ENCODE measurements around the gene TEX38. TPM values are rescaled to one million over a fixed set of nuclear protein-coding genes. Genes with fewer than 3 reads are reported as not detected.

The TEX38 gene
- total and polyA plus RNA-seq, 4 donors: not detected

- Histone ChIP-seq H3K9me3 (ENCODE audit: control insufficient read depth in 4 of 4, low read length in 3 of 4) (no peaks in the 10 kb centered on the region), H3K27me3 (ENCODE audit: control insufficient read depth in 4 of 4, insufficient read depth in 4 of 4, low read length in 3 of 4) (no peaks in the 10 kb centered on the region), H3K4me1 (ENCODE audit: control insufficient read depth in 4 of 4, insufficient read depth in 4 of 4, low read length in 3 of 4) (no peaks in the 10 kb centered on the region), H3K4me3 (ENCODE audit: low read depth in 1 of 3, low read length in 3 of 3) (no peak overlapping the region), H3K27ac (ENCODE audit: low read depth in 1 of 2, low read length in 2 of 2) (no peak overlapping the region), H3K36me3 (ENCODE audit: control insufficient read depth in 4 of 4, insufficient read depth in 3 of 4, low read depth in 1 of 4, low read length in 3 of 4) (peaks cover 0 to 46% (median 34%) of the 10 kb centered on the region in 4 donors), H3K9ac (ENCODE audit: low read depth in 1 of 2, low read length in 2 of 2) (no peak overlapping the region)
- no peak for TF ChIP-seq HNF4A (conservative IDR thresholded peaks at IDR 0.05)
- TF ChIP-seq EGR1 (IDR thresholded peaks at IDR 0.05; ENCODE audit: low read depth in 2 of 2): no peak
- TF ChIP-seq FOXA1 (IDR thresholded peaks at IDR 0.05): no peak
- TF ChIP-seq RAD21 (IDR thresholded peaks at IDR 0.05): no peak
- TF ChIP-seq JUND (IDR thresholded peaks at IDR 0.05): no peak
- no peak for TF ChIP-seq MAX (IDR thresholded peaks at IDR 0.05)
- no peak for TF ChIP-seq ZBTB33 (IDR thresholded peaks at IDR 0.05)
- TF ChIP-seq NR2F2 (IDR thresholded peaks at IDR 0.05): no peak
- TF ChIP-seq RXRA (IDR thresholded peaks at IDR 0.05): no peak
- no peak for DNase-seq (ENCODE audit: low spot score)
Measured at GRCh38 chr1:46655848-46656247, 15.8 kb upstream of the TEX38 start.

- Histone ChIP-seq H3K4me3 (ENCODE audit: low read depth in 1 of 3, low read length in 3 of 3) (no peak overlapping the region), H3K27me3 (ENCODE audit: control insufficient read depth in 4 of 4, insufficient read depth in 4 of 4, low read length in 3 of 4) (no peaks in the 10 kb centered on the region), H3K36me3 (ENCODE audit: control insufficient read depth in 4 of 4, insufficient read depth in 3 of 4, low read depth in 1 of 4, low read length in 3 of 4) (peaks cover 0 to 46% (median 34%) of the 10 kb centered on the region in 4 donors), H3K9me3 (ENCODE audit: control insufficient read depth in 4 of 4, low read length in 3 of 4) (no peaks in the 10 kb centered on the region), H3K9ac (ENCODE audit: low read depth in 1 of 2, low read length in 2 of 2) (no peak overlapping the region), H3K4me1 (ENCODE audit: control insufficient read depth in 4 of 4, insufficient read depth in 4 of 4, low read length in 3 of 4) (no peaks in the 10 kb centered on the region), H3K27ac (ENCODE audit: low read depth in 1 of 2, low read length in 2 of 2) (no peak overlapping the region)
- DNase-seq (ENCODE audit: low spot score): no peak
- TF ChIP-seq SP1 (IDR thresholded peaks at IDR 0.05) (no peak), CTCF (IDR thresholded peaks at IDR 0.05; ENCODE audit: low read depth, low read length, missing input control) (no peak), ZBTB33 (IDR thresholded peaks at IDR 0.05) (no peak), FOXA1 (IDR thresholded peaks at IDR 0.05) (no peak), RXRA (IDR thresholded peaks at IDR 0.05) (no peak), EGR1 (IDR thresholded peaks at IDR 0.05; ENCODE audit: low read depth in 2 of 2) (no peak), GABPA (IDR thresholded peaks at IDR 0.05 in 1 of 2, conservative IDR thresholded peaks at IDR 0.05 in 1 of 2) (no peak), MAX (IDR thresholded peaks at IDR 0.05) (no peak), YY1 (IDR thresholded peaks at IDR 0.05) (no peak), JUND (IDR thresholded peaks at IDR 0.05) (no peak), HNF4G (IDR thresholded peaks at IDR 0.05) (no peak), HNF4A (conservative IDR thresholded peaks at IDR 0.05) (no peak), ATF3 (IDR thresholded peaks at IDR 0.05) (no peak), TAF1 (conservative IDR thresholded peaks at IDR 0.05) (no peak), NR2F2 (IDR thresholded peaks at IDR 0.05) (no peak), FOXA2 (IDR thresholded peaks at IDR 0.05) (no peak), RAD21 (IDR thresholded peaks at IDR 0.05) (no peak)
- 95% methylated on average over 2 of the region's 2 CpGs for WGBS
Measured at GRCh38 chr1:46656643-46657042, 15.0 kb upstream of the TEX38 start.
